ENCODE measurements around the gene TRIM3. TPM values are rescaled to one million over a fixed set of nuclear protein-coding genes. Genes with fewer than 3 reads are reported as not detected.

Gene TRIM3
- total RNA-seq, 1 donor from 2014 or later = 27.2 TPM

GRCh38 chr11:6505577-6506240, 32.0 kb upstream of the TRIM3 start:
- DNase-seq (ENCODE audit: low spot score) = no peak
- no peak overlapping the region for H3K27ac Mint-ChIP-seq (ENCODE audit: unreplicated experiment)
- TF ChIP-seq CTCF (IDR thresholded peaks at IDR 0.05) = peak; percentile 93
- H3K4me1 Mint-ChIP-seq (ENCODE audit: low read depth) = peaks cover 10% of the 10 kb centered on the region
- H3K4me3 Mint-ChIP-seq (ENCODE audit: unreplicated experiment) = no peak overlapping the region
- H3K36me3 Mint-ChIP-seq (ENCODE audit: low read depth) = peaks cover 7% of the 10 kb centered on the region
- H3K9me3 Mint-ChIP-seq (ENCODE audit: low read depth) = no peaks in the 10 kb centered on the region
- no peaks in the 10 kb centered on the region for H3K27me3 Mint-ChIP-seq (ENCODE audit: low read depth)

- TF ChIP-seq CTCF (IDR thresholded peaks at IDR 0.05) = no peak
- no peak for DNase-seq (ENCODE audit: low spot score)
- H3K27ac Mint-ChIP-seq (ENCODE audit: unreplicated experiment) = no peak overlapping the region
- H3K27me3 Mint-ChIP-seq (ENCODE audit: low read depth) = no peaks in the 10 kb centered on the region
- no peak overlapping the region for H3K4me3 Mint-ChIP-seq (ENCODE audit: unreplicated experiment)
- H3K4me1 Mint-ChIP-seq (ENCODE audit: low read depth) = peaks cover 16% of the 10 kb centered on the region
- peaks cover 4% of the 10 kb centered on the region for H3K36me3 Mint-ChIP-seq (ENCODE audit: low read depth)
- H3K9me3 Mint-ChIP-seq (ENCODE audit: low read depth) = no peaks in the 10 kb centered on the region
These were observed 30.4 kb upstream of the TRIM3 start for GRCh38 chr11:6504166-6504565.

- Mint-ChIP-seq H3K27me3 (ENCODE audit: low read depth) (no peaks in the 10 kb centered on the region), H3K36me3 (ENCODE audit: low read depth) (peaks cover 6% of the 10 kb centered on the region), H3K4me1 (ENCODE audit: low read depth) (peaks cover 16% of the 10 kb centered on the region), H3K9me3 (ENCODE audit: low read depth) (no peaks in the 10 kb centered on the region), H3K4me3 (ENCODE audit: unreplicated experiment) (no peak overlapping the region), H3K27ac (ENCODE audit: unreplicated experiment) (no peak overlapping the region)
- no peak for TF ChIP-seq CTCF (IDR thresholded peaks at IDR 0.05)
- DNase-seq (ENCODE audit: low spot score) = no peak
These were observed 28.6 kb upstream of the TRIM3 start for GRCh38 chr11:6502382-6502781.

- TF ChIP-seq CTCF (IDR thresholded peaks at IDR 0.05) = no peak
- H3K27me3 Mint-ChIP-seq (ENCODE audit: low read depth) = no peaks in the 10 kb centered on the region
- H3K36me3 Mint-ChIP-seq (ENCODE audit: low read depth) = peaks cover 6% of the 10 kb centered on the region
- H3K4me3 Mint-ChIP-seq (ENCODE audit: unreplicated experiment) = no peak overlapping the region
- H3K4me1 Mint-ChIP-seq (ENCODE audit: low read depth) = peaks cover 11% of the 10 kb centered on the region
- DNase-seq (ENCODE audit: low spot score) = no peak
- H3K9me3 Mint-ChIP-seq (ENCODE audit: low read depth) = no peaks in the 10 kb centered on the region
- H3K27ac Mint-ChIP-seq (ENCODE audit: unreplicated experiment) = no peak overlapping the region
These were observed 24.8 kb upstream of the TRIM3 start for GRCh38 chr11:6498544-6498943.

GRCh38 chr11:6498121-6498520, 24.4 kb upstream of the TRIM3 start:
- no peaks in the 10 kb centered on the region for H3K9me3 Mint-ChIP-seq (ENCODE audit: low read depth)
- no peak overlapping the region for H3K4me3 Mint-ChIP-seq (ENCODE audit: unreplicated experiment)
- H3K27me3 Mint-ChIP-seq (ENCODE audit: low read depth) = no peaks in the 10 kb centered on the region
- H3K4me1 Mint-ChIP-seq (ENCODE audit: low read depth) = peaks cover 8% of the 10 kb centered on the region
- DNase-seq (ENCODE audit: low spot score) = no peak
- H3K36me3 Mint-ChIP-seq (ENCODE audit: low read depth) = peaks cover 5% of the 10 kb centered on the region
- H3K27ac Mint-ChIP-seq (ENCODE audit: unreplicated experiment) = no peak overlapping the region
- no peak for TF ChIP-seq CTCF (IDR thresholded peaks at IDR 0.05)

Data from chondrocyte (in vitro differentiated cells).